HepG2 (cell line): ENCODE results near the gene METRN. TPM values are rescaled to one million over a fixed set of nuclear protein-coding genes. Genes with fewer than 3 reads are reported as not detected.
A peak's percentile ranks its signal among the peaks of the same experiment; 100 is the strongest.

Source experiments
- DNMT1 ChIP-seq: sonication (generic); formaldehyde crosslinking; IDR thresholded peaks from 2 replicates; pipeline ENCODE4 v1.5.1; 2020; ENCODE audit warnings: mild to moderate bottlenecking, missing genetic modification reagents
- E2F5 ChIP-seq: sonication (generic); formaldehyde crosslinking; conservative IDR thresholded peaks from 2 replicates; pipeline ENCODE4 v1.4.0; 2020; ENCODE audit warnings: missing genetic modification reagents
- NFIB ChIP-seq: sonication (generic); formaldehyde crosslinking; IDR thresholded peaks from 2 replicates; pipeline ENCODE4 v1.9.0; 2021; ENCODE audit warnings: missing genetic modification reagents, mild to moderate bottlenecking, borderline replicate concordance
- NFKBIZ ChIP-seq: IDR thresholded peaks from 2 replicates; pipeline ENCODE4 v1.6.1; 2018; ENCODE audit warnings: missing genetic modification reagents, missing compliant biosample characterization
- PPARG ChIP-seq: conservative IDR thresholded peaks from 2 replicates; pipeline ENCODE4 v1.6.1; 2016; ENCODE audit warnings: missing biosample characterization, missing genetic modification reagents
- SRY ChIP-seq: sonication (generic); formaldehyde crosslinking; IDR thresholded peaks from 2 replicates; pipeline ENCODE4 v1.8.0; 2022; ENCODE audit warnings: mild to moderate bottlenecking, missing genetic modification reagents
- ZNF138 ChIP-seq: sonication (generic); formaldehyde crosslinking; IDR thresholded peaks from 2 replicates; pipeline ENCODE4 v1.5.0; 2020; ENCODE audit warnings: mild to moderate bottlenecking, low read depth, missing genetic modification reagents
- ZNF543 ChIP-seq: sonication (generic); formaldehyde crosslinking; IDR thresholded peaks from 2 replicates; pipeline ENCODE4 v1.4.0; 2020; ENCODE audit warnings: mild to moderate bottlenecking, missing genetic modification reagents
- ZNF687 ChIP-seq: sonication (generic); formaldehyde crosslinking; IDR thresholded peaks from 2 replicates; pipeline ENCODE4 v1.5.1; 2020; ENCODE audit warnings: mild to moderate bottlenecking, missing genetic modification reagents, moderate library complexity
- polyA plus RNA-seq, 8 experiments: library from polyadenylated mRNA; depleted of rRNA in 3 of 8; stranded (reverse) in 7 of 8; unstranded in 1 of 8; fragments of >200 nt; fragmentation: Illumina TruSeq in 4 of 8; extraction: Trizol in 4 of 8; gene quantifications; 2 replicates each; pipeline versions ENCODE4 v1.2.1 to v1.2.3, GENCODE V29; 2011 to 2016; ENCODE audit warnings: low read depth in 4 of 8, missing spikeins in 1 of 8, mixed read lengths in 1 of 8; ENCODE audit not compliant: insufficient read depth in 1 of 8
- total RNA-seq, 5 experiments: library from RNA; depleted of rRNA; stranded (reverse); fragments of >200 nt; fragmentation: Illumina TruSeq; extraction: Trizol; gene quantifications; 2 replicates each; pipeline ENCODE4 v1.2.3, GENCODE V29; 2016; ENCODE audit warnings: low read depth in 1 of 5
- TF ChIP-seq, protein P1 (sequence below): IDR thresholded peaks from 2 replicates; pipeline ENCODE4 v1.6.1; 2012; ENCODE audit warnings: inconsistent platforms
- TF ChIP-seq, protein P2 (sequence below): sonication (generic); formaldehyde crosslinking; IDR thresholded peaks from 2 replicates; pipeline ENCODE4 v1.4.0; 2020; ENCODE audit warnings: missing genetic modification reagents
- TF ChIP-seq, protein P3 (sequence below): sonication (generic); formaldehyde crosslinking; IDR thresholded peaks from 2 replicates; pipeline ENCODE4 v1.8.0; 2022; ENCODE audit warnings: missing genetic modification reagents, mild to moderate bottlenecking, borderline replicate concordance
- TF ChIP-seq, protein P4 (sequence below): sonication (generic); formaldehyde crosslinking; IDR thresholded peaks from 2 replicates; pipeline ENCODE4 v1.9.0; 2022; ENCODE audit warnings: missing genetic modification reagents, mild to moderate bottlenecking, borderline replicate concordance

The METRN gene
- total and polyA plus RNA-seq, 2 of the 13 experiments (the other 11 are each of a cell fraction or from before 2014, with no cell fraction given) = 25.5 to 46.1 TPM

- peak; percentile 84 for TF ChIP-seq E2F5 (CRISPR knock-in tag)
- TF ChIP-seq, protein P1, sequence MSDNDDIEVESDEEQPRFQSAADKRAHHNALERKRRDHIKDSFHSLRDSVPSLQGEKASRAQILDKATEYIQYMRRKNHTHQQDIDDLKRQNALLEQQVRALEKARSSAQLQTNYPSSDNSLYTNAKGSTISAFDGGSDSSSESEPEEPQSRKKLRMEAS = peak; percentile 89
- peak; percentile 90 for TF ChIP-seq ZNF687 (CRISPR knock-in tag)
- peak; percentile 55; the same call in 1 of the 2 replicates for TF ChIP-seq PPARG (CRISPR knock-in tag)
- TF ChIP-seq NFKBIZ (CRISPR knock-in tag) = peak; percentile 59; the same call in 1 of the 2 replicates
- TF ChIP-seq DNMT1 (CRISPR knock-in tag) = peak; percentile 46; the same call in 1 of the 2 replicates
- peak; percentile 67; the same call in 1 of the 2 replicates for TF ChIP-seq ZNF543 (CRISPR knock-in tag)
- TF ChIP-seq, protein P2, sequence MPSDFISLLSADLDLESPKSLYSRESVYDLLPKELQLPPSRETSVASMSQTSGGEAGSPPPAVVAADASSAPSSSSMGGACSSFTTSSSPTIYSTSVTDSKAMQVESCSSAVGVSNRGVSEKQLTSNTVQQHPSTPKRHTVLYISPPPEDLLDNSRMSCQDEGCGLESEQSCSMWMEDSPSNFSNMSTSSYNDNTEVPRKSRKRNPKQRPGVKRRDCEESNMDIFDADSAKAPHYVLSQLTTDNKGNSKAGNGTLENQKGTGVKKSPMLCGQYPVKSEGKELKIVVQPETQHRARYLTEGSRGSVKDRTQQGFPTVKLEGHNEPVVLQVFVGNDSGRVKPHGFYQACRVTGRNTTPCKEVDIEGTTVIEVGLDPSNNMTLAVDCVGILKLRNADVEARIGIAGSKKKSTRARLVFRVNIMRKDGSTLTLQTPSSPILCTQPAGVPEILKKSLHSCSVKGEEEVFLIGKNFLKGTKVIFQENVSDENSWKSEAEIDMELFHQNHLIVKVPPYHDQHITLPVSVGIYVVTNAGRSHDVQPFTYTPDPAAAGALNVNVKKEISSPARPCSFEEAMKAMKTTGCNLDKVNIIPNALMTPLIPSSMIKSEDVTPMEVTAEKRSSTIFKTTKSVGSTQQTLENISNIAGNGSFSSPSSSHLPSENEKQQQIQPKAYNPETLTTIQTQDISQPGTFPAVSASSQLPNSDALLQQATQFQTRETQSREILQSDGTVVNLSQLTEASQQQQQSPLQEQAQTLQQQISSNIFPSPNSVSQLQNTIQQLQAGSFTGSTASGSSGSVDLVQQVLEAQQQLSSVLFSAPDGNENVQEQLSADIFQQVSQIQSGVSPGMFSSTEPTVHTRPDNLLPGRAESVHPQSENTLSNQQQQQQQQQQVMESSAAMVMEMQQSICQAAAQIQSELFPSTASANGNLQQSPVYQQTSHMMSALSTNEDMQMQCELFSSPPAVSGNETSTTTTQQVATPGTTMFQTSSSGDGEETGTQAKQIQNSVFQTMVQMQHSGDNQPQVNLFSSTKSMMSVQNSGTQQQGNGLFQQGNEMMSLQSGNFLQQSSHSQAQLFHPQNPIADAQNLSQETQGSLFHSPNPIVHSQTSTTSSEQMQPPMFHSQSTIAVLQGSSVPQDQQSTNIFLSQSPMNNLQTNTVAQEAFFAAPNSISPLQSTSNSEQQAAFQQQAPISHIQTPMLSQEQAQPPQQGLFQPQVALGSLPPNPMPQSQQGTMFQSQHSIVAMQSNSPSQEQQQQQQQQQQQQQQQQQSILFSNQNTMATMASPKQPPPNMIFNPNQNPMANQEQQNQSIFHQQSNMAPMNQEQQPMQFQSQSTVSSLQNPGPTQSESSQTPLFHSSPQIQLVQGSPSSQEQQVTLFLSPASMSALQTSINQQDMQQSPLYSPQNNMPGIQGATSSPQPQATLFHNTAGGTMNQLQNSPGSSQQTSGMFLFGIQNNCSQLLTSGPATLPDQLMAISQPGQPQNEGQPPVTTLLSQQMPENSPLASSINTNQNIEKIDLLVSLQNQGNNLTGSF (CRISPR knock-in tag) = peak; percentile 34; the same call in 1 of the 2 replicates
- TF ChIP-seq SRY (CRISPR knock-in tag) = peak; percentile 47; the same call in 1 of the 2 replicates
- TF ChIP-seq, protein P3, sequence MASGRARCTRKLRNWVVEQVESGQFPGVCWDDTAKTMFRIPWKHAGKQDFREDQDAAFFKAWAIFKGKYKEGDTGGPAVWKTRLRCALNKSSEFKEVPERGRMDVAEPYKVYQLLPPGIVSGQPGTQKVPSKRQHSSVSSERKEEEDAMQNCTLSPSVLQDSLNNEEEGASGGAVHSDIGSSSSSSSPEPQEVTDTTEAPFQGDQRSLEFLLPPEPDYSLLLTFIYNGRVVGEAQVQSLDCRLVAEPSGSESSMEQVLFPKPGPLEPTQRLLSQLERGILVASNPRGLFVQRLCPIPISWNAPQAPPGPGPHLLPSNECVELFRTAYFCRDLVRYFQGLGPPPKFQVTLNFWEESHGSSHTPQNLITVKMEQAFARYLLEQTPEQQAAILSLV (CRISPR knock-in tag) = peak; percentile 90
- TF ChIP-seq NFIB (CRISPR knock-in tag) = no peak
- TF ChIP-seq ZNF138 (CRISPR knock-in tag) = peak; percentile 78; the same call in 1 of the 2 replicates
- TF ChIP-seq, protein P4, sequence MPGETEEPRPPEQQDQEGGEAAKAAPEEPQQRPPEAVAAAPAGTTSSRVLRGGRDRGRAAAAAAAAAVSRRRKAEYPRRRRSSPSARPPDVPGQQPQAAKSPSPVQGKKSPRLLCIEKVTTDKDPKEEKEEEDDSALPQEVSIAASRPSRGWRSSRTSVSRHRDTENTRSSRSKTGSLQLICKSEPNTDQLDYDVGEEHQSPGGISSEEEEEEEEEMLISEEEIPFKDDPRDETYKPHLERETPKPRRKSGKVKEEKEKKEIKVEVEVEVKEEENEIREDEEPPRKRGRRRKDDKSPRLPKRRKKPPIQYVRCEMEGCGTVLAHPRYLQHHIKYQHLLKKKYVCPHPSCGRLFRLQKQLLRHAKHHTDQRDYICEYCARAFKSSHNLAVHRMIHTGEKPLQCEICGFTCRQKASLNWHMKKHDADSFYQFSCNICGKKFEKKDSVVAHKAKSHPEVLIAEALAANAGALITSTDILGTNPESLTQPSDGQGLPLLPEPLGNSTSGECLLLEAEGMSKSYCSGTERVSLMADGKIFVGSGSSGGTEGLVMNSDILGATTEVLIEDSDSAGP = peak; percentile 91
Measured at GRCh38 chr16:740764-741505, 26.0 kb downstream of the METRN start, which contains the start of gene CIAO3 (continued).
